ENCODE data around the gene NCAPH2.

The NCAPH2 gene

DNA sequence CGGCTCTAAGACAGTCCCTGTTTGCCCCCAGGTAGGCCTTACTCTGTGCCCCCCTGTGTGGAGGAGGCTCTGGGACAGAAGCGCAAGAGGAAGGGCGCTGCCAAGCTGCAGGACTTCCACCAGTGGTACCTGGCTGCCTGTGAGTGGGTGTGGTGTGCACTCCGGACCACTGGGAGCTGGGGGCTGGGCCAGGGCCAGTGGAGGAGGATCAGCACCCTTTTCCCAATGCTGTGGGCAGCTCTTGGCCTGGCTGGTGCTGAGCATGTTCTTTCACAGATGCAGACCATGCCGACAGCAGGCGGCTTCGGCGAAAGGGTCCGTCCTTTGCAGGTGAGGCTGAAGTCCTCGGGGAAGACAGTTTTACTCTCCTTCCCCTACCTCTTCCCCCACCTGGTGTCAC lies 13.7 kb downstream of the NCAPH2 start:
- TF ChIP-seq, protein P1, sequence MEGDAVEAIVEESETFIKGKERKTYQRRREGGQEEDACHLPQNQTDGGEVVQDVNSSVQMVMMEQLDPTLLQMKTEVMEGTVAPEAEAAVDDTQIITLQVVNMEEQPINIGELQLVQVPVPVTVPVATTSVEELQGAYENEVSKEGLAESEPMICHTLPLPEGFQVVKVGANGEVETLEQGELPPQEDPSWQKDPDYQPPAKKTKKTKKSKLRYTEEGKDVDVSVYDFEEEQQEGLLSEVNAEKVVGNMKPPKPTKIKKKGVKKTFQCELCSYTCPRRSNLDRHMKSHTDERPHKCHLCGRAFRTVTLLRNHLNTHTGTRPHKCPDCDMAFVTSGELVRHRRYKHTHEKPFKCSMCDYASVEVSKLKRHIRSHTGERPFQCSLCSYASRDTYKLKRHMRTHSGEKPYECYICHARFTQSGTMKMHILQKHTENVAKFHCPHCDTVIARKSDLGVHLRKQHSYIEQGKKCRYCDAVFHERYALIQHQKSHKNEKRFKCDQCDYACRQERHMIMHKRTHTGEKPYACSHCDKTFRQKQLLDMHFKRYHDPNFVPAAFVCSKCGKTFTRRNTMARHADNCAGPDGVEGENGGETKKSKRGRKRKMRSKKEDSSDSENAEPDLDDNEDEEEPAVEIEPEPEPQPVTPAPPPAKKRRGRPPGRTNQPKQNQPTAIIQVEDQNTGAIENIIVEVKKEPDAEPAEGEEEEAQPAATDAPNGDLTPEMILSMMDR (IDR thresholded peaks at IDR 0.05; ENCODE audit: low read depth, low read length), result no peak
- no peak overlapping the region for H3K4me3 ChIP-seq (ENCODE audit: low read depth, low read length)

DNA sequence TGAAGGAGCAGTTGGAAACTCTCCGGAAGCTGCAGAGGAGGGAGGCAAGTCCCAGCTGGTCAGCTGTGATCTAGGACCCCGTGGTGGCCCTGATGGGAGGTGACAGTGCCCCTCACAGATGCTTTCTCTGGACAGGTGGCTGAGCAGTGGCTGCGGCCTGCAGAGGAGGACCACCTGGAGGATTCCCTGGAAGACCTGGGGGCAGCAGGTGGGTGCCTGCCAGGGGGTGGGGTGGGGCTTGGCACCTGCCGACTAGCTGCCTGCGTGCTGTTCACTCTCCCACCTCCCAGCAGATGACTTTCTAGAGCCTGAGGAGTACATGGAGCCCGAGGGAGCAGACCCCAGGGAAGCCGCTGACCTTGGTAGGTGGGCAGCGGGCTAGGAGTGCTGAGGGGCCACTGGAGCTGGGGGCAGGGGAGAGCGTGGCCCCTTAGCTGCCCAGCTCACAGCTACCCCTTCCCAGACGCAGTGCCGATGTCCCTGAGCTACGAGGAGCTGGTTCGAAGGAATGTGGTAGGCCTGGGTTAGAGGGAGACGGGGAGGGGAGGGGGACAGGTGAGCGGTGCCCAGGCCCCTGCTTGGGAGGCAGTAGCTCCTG lies 14.3 kb downstream of the NCAPH2 start:
- TF ChIP-seq, protein P1 (IDR thresholded peaks at IDR 0.05; ENCODE audit: low read depth, low read length), result no peak
- H3K4me3 ChIP-seq (ENCODE audit: low read depth, low read length), result no peak overlapping the region

DNA sequence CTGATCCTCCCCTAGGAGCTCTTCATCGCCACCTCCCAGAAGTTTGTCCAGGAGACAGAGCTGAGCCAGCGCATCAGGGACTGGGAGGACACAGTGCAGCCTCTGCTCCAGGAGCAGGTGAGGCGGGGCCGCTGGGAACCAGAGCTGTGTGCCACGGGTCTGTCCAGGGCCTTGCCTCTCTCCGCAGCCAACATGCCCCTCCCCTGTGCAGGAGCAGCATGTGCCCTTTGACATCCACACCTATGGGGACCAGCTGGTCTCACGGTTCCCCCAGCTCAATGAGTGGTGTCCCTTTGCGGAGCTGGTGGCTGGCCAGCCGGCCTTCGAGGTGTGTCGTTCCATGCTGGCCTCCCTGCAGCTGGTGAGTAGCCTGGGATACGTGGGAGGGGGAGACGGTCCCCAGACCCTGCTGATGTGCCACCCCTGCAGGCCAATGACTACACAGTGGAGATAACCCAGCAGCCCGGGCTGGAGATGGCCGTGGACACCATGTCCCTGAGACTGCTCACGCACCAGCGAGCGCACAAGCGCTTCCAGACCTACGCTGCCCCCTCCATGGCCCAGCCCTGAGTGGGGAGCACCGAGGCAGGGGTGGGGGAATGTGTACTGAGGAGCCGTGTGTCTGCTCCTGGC lies 14.9 kb downstream of the NCAPH2 start:
- no peak overlapping the region for H3K4me3 ChIP-seq (ENCODE audit: low read depth, low read length)
- TF ChIP-seq, protein P1 (IDR thresholded peaks at IDR 0.05; ENCODE audit: low read depth, low read length), result no peak

GRCh38 chr22:50523458-50523805 lies 15.4 kb downstream of the NCAPH2 start:
- TF ChIP-seq, protein P1 (IDR thresholded peaks at IDR 0.05; ENCODE audit: low read depth, low read length), result no peak
- H3K4me3 ChIP-seq (ENCODE audit: low read depth, low read length), result no peak overlapping the region

DNA sequence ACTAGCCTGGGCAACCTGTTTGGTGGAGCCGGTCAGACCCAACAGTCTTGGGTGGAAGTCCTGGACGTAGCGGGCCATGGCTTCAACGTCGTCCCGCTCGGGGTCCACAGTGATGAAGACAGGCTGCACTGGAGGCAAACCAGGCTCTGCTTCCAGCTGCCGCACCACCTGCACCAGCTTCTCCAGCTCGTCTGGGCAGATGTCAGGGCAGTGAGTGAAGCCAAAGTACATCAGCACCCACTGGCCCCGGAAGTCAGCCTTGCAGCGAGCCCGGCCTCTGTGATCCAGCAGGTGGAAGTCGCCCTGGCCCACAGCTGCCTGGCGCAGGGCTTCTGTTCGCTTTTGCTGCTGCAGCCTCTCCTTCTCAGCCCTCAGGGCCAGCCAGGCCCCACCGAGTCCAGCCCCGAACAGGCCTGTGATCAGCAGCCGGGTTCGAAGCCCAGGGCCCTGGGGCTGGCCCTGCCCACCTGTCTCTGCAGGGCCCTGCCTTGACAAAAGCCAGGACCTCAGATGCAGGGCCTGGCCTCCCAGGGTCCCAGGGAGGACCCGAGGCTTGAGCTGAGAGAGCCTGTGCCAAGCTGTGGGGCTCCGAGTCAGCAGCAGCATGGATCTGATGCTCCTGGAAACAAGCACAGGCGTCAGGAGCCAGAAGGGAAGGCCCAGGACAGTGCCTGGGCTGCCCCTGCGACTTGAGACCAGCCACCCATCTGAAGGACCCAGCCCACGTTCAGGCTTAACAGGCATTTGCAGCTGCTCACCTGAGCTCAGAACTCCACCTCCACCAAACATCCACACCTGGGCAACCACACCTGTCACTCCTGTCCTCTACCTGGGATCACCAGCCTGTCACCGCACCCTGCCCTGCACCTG lies 16.0 kb downstream of the NCAPH2 start:
- TF ChIP-seq, protein P1 (IDR thresholded peaks at IDR 0.05; ENCODE audit: low read depth, low read length), result no peak
- peak overlapping the region; percentile 74 for H3K4me3 ChIP-seq (ENCODE audit: low read depth, low read length)

DNA sequence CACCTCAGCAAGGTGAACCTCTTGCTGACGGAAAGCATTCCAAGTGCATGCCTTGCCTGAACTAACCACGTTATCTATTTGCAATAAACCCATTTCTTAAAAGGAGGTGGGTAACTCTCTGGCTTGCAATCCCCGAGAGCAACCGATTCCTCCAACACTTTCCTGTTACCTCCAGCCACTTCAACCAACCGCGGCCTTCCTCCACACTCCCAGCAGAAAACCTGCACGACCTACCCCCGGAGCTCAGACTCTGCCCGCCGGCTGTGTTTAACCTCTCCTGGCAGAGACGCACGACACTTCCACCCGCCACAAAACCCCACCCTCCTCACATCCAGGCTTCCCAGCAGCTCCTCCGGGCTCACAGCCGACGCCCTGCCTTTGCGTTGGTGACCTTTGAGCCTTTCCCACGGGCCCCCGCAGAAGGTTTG lies 16.7 kb downstream of the NCAPH2 start:
- TF ChIP-seq, protein P1 (IDR thresholded peaks at IDR 0.05; ENCODE audit: low read depth, low read length), result no peak
- H3K4me3 ChIP-seq (ENCODE audit: low read depth, low read length), result peak overlapping the region; percentile 74
